Activated gamma-delta T cell treated with Interleukin-2 at 50 U/mL for 16 hours (primary cell): Measurements from ENCODE around the gene UBAC1.

Source experiments
- DNase-seq: peaks from one replicate; pipeline ENCODE4 v3.0.0-alpha.2; 2020

UBAC1 gene

DNA sequence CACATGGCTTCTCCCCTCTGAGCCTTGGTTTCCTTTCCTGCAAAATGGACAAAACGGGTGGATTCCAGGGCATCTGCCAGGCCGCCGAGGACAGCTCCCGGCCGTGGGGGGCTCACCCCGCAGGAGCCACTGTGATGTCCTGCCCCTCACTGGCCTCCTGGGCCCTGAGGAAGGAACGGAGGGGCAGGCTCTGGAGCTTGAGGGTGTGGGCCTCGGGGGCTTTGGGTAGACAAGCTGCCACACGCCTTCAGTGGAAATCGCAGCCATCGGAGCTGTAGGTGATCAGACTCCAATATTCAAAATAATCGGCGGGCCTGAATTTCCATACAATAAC is 32.2 kb upstream of the UBAC1 start:
- no peak for DNase-seq

DNA sequence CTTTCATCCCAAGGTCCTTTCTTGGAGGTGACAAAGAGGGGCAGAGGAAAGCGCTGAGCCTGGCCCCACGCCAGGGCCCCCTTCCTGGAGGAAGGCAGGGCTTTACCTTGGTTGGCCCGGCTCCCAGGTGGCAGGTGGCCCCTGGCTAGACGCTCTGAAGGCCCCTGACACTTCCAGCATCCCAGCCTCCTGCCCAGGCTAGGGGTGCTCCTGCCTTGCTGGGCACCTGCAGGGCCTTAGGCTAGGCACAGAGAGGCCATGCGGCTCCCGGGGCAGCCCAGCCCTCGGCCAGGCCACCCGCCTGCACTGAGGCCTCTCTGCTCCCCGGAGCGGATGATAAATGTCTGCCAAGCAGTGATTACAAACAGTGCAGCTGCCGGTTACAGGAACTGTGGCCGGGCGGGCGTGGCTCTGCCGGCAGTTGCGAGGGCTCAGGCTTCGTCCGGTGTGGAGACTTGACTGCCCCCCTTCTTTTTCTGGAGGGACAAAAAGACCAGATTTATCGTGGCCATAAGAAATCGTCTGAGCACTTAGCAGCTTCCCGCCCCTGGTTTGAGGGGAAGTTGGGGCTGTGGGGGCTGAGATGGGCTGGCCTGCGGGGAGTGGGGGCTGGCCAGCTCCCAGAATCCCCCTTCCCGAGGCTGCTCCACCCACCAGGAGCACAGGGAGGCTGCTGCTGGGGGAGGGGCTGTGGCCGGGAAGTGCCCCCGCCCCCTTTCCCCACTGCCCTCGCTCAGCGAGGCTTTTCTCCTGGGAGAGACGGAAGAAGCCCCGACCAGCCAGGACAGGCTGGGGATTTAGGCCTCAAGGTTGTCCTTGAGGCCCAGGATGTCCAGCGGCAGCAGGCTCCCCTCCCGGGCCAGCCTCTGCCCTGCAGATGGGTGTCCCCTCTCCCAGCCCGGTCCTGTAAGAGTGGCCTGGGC is 31.6 kb upstream of the UBAC1 start:
- DNase-seq = peak; percentile 52

DNA sequence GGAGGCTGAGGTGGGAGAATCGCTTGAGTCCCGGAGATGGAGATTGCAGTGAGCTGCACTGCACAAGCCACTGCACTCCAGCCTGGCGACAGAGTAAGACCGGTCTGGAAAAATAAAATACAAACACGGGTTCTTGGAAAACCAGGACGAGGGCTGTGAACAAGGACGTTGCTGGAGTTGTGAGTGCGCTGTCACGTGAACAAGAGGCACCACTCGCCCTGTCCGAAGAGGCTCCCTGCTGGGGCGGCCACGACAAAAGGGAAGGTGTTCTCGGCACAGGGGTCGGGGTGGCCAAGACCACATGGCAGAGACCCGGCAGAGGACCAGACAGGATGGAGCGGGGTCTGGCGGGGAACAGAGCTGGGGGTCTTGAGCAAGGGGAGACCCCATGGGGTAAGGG is 30.6 kb upstream of the UBAC1 start:
- no peak for DNase-seq

DNA sequence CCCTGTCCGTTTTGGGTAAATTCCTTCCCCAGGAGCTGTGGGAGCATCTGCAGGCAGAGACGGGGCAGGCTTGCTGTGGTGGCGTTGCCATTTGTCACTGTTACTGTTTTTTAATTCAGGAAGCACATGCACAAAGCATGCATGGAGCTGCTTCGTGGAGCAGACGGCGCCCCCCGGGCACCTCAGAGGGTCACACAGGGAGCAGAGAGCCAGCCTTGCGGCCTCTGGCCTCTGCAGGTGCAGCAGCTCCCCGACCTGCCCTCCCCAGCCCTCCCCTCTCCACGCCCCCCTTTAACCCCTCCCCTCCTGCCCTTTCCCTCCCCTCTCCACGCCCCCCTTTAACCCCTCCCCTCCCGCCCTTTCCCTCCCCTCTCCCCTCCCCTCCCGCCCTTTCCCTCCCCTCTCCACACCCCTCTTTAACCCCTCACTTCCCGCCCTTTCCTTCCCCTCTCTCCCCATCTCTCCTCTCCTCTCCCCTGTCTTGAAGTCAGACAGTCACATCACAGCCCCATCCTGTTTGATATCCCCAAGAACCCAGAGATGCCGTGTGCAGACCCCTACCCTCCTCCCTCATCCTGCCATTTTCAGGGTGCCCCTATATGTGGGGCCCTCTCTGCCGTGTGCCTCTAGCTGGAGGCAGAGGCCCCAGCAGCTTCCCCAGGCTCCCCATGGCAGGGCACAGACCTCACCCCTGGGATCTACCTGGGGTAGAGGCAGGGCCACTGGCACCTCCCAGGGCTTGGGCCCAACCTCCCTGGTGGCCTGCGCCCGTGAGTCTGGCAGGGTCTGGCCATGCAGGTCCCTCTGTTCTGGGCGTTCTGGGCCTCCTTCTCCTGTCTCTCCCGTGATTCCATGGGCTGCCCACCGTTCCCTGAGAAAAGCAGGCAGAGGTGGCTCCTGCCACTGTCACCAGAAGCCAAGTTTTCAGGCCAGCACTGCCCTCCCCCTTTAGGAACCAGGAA is 29.6 kb upstream of the UBAC1 start:
- DNase-seq = peak; percentile 38

DNA sequence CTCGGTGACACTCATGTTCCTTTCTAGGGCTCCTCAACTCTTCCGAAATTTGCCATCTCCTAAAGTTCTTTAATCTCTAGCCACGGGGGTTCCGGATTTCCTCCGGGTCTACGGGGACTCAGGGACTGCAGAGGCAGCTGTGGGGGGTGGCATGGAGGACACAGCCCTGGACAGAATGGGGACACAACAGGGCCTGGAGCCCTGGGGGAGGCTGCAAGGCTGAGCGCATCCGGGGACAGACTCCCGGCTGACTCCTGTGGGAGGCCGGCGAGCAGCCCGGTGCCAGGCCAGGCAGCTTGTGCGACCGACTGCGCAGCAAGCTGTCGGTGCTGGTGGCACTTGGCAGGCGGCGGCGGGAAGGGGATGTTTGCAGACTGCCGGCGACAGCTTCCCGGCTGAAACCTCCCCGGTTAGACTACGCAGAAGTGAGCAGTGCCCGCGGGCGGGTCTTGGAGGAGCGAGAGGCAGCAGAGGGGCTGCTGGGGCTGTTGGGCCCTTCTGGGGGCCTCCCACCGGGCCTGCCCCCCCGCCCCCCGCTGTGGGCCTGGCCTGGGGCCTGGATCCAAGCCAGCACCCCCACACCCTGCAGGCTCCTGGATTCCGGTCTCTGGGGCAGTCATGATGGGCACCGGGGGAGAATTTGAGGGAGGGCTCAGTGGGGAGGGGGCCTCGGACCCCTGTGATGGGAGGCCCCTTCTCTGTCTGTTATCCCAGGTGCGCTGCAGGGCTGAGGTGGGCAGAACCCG is 28.7 kb upstream of the UBAC1 start:
- DNase-seq = peak; percentile 26

DNA sequence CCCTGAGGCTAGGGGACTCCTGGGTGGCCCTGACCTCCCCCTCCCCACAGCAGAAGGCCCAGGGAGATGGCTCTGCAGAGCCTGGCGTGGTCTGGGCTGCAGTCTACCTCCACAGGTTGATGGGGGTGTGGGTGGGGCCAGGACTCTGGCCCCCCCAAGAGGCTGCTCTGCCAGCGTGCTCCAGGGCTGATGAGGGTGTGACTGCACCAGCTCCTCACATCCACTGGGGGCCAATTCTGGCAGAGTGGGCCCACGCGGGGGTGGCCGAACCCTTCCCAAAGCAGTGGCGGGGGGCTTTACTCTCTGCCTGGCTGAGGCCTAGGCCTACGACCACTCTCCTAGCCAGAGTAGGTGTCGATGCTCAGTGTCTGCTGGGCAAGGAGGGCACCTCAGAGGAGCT is 28.0 kb upstream of the UBAC1 start:
- DNase-seq = no peak

DNA sequence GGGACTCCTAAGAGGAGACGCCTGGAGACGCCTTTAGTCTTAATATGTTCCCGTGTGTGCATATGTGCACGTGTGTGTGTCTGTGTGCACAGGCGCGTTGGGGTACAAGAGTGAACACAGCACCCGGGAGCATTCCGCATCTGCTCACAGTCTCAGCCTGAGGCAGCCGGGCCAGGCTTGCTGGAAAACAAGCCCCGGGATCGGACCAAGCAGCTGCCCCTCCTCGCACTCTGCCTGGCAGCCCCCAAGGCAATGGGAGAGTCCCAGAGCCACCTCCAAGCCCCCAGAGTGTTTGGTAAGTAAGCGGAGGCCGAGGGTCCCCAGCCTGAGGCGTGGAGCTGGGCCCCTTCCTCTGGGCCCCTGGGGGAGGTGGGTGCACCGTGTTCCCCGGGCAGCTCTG is 27.3 kb upstream of the UBAC1 start:
- DNase-seq = no peak

DNA sequence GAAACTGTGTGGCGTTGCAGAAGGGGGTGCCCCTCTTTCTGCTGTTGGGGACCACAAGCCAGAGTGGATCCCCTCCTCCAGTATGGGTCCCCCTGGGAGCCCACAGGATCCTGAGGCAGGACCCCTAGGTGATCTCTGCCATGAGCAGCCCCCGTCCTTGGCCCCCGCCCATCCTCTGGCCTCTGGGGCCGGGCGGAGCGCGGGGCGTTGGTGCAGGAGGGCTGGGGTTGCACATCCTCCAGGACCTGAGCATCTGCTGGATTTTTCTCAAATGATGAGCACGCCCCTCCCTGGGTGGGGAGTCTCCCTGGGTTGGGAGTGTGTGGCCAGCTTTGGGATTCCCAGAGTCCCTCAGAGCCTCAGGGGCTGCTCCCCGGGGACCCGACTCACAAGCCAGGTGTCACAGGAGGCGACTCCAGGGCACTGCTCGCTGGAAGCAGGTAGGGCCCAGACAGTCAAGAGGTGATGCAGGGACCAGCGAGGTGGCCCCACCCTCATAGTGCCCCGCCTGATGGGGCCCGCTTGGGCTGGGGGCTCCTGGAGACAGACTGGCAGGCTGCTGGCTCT is 26.7 kb upstream of the UBAC1 start:
- DNase-seq = no peak

DNA sequence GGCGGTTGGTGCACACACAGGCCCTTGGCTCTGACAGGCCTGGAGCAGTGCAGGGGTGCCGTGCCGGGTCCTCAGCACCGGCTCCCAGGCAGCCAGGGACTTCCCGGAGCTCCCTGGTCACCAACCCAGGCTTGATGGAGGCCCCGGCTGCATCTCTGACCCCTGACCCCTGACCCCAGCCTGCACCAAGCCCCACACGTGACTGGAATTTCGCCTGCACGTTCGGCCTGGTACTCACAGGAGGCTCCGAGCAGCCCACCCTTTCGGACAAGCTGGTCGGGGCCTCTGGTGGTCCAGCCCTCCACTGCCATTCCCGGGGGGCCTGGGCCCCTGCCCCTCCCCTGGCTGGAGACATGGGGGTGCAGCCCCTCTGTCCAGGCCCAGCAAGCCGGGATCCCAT is 25.4 kb upstream of the UBAC1 start:
- no peak for DNase-seq

DNA sequence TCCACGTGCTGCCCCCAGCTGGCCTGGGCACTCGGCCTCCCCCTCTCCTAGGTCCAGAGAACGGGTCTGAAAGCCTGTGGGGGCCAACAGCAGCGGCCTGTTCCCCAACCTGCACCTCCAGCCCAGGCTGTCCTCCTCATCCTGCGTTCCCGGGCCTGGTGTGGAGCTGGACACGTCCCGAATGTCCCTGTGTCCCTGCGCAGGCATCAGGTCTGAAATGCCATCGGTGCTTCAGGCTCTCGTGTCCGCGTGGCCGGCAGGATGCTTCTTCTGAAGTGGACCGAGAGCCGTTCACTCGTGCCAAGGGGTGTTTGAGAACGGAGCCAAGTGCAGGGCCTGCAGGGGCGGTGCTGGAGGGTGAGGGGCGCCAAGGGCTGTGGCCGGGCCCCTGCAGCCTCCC is 24.7 kb upstream of the UBAC1 start:
- no peak for DNase-seq

DNA sequence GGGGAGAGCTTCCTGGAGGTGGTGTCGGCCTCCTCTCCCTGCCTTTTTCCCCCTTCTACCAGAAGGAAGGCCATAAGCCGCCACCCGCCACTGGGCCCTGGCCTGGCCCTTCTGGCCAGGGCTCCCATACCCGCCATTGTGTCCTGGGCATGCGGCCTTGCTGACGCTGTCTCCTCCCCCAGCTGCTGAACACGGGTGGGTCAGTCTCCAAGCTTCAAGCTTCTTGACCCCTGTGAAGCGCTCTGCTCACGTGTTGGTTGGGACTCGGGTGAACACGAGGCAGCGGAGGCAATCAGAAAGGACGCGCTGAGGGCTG is 24.2 kb upstream of the UBAC1 start:
- DNase-seq = no peak

DNA sequence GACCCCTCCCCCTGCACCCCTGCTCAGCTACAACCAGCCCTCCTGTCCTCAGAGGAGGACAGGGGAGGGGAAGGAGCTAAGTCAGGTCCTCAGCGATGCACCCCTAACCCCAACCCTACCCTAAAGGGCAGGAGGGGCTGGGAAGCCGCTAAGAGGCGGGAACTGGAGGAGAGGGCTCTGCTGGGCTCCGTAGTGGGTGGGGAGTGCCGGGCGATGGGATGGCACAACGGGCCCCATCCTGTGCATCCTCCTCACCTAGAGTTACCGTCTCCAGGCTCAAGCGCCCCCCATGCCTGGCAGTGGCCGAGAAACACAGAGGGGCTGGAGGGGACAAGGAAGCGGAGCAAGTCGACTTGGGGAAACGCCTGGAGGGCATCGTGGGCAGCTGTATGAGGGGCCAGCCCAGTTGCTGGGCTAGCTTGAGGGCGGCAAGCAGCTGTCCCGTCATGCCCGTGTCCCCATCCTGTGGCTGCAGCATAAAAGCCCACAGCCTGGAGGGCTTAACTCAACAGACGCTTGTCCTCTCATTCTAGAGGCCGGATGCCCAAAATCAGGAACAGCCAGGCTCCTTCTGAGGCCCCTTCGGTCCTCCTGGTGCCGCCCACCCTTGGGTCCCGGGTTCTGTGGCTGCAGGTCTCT is 23.0 kb upstream of the UBAC1 start:
- DNase-seq = no peak

DNA sequence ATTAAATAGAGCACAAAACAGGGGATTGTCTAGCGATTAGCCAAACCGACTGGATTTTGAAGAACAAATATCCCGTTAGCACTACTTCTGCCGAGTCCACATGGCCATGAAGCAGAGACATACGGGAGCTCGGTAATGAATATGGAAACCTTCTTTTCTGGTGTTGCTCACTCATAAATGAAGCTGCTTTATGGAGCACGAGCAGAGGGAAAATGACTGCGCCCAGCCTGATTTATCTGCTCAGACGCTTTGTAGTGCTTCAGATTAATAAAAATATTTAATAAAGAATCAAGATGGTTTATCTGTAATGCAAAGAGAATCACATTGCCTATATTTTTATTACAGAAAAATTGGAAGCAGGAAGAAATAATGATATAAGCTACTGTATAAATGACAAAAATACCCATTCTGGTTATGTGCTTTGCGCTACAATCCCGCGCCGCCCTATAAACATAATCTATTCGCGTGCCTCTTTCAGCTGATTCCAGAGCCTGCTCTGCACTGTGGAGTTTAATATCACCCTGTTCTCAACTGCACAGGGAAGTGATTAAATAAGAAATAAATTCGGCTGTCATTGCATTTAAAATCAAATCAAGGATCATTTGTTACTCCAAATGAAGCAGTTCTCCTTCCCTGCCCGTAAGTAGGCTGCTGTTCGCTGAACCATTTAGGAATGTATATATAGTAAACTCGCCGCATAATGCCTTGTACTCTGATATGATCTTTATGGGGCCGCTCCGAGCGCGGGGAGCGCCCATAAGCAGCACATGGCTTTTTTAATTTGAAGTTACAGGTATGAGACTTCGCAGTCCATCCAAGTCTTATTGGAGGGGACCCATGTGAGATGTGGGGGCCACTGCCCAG is 22.3 kb upstream of the UBAC1 start:
- DNase-seq = no peak

DNA sequence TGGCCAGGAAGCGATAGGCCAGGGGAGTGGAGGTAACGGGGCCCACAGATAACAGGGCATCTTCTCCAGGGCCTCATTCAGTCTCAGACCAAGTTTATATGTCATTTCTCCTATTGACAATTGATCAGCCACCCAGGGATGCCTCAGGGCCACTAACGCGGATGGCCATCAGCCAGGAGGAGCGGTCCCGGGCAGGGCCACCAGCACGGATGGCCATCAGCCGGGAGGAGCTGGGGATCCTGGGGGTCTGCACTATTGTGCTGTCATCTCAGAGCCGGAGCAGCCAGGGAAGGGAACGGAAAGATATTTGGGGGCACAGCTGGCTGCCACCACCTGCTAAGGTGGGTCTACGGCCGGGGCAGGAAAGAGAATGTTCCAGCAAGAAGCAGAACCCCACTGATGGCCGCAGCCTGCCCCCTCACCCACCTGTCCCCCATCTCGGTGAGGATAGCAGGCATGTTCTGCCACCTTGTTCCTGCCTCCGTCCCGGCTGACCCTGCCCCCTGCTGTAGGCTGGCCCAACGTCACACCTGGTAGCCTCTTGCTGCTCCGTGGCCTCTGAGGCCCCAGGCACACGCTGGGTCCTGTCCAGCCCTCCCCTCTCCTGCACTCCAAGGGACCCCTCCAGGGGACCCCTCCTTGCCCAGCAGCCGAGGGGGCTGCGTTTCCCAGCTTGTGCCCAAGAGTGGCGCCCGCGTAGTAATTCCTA is 21.5 kb upstream of the UBAC1 start:
- no peak for DNase-seq

DNA sequence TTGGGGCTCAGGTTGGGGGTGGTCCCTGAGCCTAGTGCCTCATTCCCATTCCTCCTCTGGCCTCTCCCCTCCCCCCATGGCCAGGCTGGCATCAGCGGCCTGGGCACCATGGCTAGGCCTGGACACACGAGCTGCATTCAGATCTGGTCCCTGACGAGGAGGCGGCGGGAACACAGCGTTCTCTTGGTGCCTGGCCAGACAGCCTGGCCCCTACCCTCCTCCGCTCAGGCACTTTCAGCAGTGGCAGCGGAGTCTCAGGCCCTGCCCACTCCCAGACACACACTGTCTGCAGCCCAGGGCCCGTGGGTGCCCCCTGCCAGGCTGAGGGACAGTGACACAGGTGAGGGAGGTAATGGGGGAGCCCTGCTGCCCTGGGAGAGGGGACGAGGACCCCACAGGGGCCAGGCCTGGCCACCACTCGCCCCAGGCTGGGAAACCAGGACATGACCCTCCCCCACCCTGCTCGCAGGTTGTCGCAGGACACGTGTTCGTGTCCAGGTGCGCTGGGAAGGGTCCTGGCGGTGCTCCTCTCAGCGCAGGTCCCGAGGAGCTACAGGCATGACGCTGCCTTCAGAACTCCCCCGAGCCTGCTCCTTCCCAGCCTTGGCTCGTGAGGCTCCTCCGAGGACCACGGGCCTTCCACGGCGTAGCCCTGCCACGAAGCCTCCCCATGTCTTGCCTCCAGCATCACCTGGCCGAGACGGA is 19.9 kb upstream of the UBAC1 start:
- DNase-seq = no peak

DNA sequence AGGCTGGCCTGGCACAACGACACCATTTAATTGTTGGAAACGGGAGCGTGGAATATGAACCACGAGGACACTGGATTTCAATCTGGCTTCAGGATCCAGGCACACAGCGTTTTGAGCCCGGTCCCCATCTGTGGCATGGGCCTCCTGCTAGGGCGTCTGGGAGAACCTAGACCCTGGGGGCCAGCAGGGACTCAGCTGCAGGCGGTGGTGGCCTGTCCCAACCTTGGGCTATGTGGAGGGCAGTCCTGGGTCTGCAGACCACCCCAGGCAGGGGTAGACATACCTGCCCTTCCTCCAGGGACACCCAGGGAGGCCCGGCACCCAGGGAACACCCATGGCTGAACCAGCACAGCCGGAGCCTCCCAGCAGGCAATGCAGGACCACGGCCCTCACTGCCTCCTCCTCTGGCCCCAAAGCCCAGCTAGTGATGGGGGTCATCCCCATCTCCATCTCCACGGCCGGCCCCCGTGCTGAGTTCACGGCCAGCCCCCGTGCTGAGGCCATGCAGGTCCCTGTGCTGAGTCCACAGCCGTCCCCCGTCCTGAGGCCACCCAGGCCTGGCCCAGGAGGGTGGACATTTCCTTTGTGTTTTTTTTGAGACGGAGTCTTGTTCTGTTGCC is 18.5 kb upstream of the UBAC1 start:
- no peak for DNase-seq

DNA sequence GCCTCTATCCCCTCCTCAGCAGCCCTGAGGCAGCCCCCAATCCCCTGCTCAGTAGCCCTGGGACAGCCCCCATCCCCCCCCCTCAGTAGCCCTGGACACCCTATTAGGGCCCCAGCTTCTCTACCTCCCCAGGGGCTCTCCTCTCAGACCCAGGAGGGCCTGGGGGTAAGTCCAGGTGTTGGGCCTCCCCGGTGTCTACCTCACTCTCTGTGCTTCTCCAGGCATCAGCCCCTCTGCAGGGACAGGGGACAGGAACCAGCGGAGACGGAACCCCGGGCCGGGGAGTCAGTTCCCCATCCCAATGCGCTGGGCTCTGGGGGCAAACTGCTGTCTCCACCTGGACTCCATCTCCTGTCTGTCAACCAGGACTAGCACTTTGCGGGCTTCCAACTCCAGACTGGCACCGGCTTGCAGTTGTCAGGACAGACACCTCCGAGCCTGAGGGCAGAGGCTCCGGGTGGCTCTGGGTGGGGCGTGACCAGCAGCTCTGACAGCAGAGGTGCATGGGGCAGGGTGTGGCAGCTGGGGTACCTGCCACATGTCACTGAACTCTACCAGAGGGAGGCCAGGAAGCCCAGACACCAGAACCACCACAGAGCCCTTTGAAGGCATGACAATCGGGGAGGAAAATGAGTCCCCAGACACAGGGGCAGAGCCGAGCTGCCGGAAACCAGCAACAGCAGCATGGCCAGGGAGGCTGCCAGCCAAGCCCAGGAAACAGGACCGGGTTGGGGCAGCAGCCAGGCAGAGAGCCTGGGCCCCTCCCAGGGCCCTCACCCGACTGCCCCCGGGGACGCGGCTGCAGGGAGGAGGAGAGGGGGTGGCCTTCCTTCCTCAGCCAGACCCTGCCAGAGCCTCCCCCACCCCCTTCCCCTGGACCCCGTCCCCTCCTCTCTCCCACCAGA is 17.7 kb upstream of the UBAC1 start:
- peak; percentile 64 for DNase-seq

DNA sequence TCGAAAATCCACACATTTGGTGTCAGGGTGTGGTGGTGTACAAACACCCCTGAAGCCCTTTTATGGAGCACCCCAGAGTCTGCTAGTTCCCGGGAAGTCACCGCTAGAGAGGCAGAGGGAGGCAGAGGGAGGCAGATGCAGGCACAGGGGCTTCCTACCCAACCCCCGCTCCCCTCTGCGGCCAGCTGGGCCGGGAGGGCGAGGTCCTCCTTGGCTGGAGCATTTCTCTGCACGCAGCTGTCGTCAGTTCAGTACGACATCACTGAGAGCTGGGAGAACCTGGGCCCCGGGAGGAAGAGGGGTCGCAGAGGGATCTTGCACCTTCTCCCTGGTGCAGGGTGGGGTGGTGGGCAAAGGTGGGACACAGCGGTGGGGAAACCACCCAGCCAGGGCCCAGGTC is 15.8 kb upstream of the UBAC1 start:
- DNase-seq = no peak

DNA sequence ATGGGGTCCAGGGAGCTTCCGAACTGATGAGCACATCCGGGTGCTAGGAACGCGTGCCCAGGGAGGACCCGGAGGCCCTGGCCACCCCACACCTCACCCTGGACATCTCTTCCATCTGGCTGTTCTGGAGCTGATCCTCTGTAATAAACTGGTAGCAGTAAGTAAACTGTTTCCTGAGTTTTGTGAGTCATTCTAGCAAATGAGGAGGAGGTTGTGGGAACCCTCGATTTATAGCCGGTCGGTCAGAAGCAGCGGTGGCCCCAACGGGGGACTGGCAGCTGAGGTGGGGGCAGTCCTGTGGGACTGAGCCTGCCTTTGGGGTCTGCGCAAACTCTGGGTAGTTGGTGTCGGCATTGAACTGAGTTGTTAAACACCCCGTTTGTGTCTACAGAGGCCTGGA is 15.4 kb upstream of the UBAC1 start:
- DNase-seq = no peak
